Nucleus accumbens (tissue), 56 donors: Measurements from ENCODE around the gene B3GALNT1.
A peak's percentile ranks its signal among the peaks of the same experiment; 100 is the strongest.

Experiments
- DNase-seq, 56 donors: peaks; one replicate each; lab custom pipeline; 2025; lab: John Stamatoyannopoulos, UW

B3GALNT1 gene, protein sequence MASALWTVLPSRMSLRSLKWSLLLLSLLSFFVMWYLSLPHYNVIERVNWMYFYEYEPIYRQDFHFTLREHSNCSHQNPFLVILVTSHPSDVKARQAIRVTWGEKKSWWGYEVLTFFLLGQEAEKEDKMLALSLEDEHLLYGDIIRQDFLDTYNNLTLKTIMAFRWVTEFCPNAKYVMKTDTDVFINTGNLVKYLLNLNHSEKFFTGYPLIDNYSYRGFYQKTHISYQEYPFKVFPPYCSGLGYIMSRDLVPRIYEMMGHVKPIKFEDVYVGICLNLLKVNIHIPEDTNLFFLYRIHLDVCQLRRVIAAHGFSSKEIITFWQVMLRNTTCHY

GRCh38 chr3:161104561-161105551 lies at the start of gene B3GALNT1:
TSS of gene B3GALNT1 (minus strand) at chr3:161105349. CDS start at chr3:161086754, 18,595 bp downstream.
- DNase-seq: peak in 42 of 56 donors; percentile 7 to 78 (median 48)

DNA sequence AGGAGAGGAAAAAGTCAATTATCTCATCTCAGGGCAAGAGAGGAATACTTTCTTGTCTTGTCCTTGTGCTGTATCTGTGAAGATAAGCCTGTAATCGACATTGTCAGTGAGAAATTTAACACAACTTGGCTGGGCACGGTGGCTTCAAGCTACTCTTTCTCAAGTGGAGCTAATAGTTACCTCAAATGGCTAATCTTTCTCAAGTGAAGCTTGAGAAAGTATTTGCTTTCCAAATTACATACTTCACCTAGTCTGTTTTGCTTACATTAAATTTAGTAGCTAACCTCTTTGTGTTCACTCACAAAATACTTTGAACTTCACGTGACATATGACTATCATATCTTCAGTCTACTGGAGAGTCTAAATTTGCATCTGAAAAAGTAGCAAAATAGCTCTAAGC lies 48.3 kb upstream of the B3GALNT1 start:
- no peak for DNase-seq

- DNase-seq: no peak
Observed at GRCh38 chr3:161150001-161150525, 44.9 kb upstream of the B3GALNT1 start.

DNA sequence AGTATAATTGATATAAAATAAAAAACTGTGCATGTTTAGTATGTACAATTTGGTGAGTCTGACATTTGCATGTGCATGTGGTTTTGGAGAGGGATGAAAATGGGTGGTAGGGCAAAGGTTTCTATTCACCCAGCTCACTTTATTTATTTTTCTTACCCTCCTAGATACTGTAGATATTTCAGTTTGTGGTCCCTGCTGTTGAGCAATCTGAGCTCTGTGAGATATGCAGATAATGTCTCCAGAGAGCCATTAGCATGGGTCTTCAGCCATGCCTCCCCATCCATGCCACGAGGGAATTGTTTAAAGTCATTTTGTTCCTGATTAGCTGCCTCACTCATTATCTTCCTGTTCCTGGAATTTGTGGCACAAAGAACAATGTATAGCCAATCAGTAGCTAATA lies 44.4 kb upstream of the B3GALNT1 start:
- no peak for DNase-seq

GRCh38 chr3:161148832-161149475 lies 43.8 kb upstream of the B3GALNT1 start:
- no peak for DNase-seq

DNA sequence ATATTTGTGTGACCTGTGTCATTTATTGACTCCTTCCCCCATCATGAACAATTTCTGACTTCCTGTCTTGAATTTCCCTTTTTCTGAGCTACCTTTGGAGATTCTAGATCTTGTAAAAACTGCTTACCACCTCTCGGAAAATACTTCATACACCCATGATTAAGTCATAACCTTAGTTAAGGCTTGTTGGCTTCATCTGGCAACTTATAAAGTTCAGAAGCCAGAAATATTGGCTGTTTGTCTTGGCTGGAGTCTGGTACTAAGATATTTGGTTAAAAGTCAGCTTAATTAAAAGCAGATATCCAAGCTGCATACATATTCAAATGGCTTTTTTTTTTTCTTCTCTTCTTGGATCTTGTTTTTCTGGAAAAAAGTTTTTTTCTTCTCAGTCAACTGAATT lies 37.3 kb upstream of the B3GALNT1 start:
- no peak for DNase-seq

DNA sequence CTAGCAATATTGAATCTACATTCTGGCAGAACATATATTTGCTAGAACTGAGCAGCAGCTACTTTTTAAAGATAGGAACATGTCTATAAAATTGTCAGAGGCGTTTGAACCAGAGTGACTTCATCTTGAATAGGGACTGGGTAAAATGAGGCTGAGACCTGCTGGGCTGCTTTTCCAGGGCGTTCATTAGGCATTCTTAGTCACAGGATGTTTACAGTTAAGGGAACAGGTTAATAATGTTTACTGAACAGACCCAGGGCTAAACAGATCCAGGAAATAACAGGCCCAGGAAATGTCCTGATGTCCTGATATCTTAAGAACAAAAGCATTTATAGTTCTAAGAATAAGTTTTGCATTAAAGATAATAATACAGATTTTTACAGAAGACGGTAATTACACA lies 34.5 kb upstream of the B3GALNT1 start:
- no peak for DNase-seq

- no peak for DNase-seq
Observed at GRCh38 chr3:161137260-161137659, 32.1 kb upstream of the B3GALNT1 start.

DNA sequence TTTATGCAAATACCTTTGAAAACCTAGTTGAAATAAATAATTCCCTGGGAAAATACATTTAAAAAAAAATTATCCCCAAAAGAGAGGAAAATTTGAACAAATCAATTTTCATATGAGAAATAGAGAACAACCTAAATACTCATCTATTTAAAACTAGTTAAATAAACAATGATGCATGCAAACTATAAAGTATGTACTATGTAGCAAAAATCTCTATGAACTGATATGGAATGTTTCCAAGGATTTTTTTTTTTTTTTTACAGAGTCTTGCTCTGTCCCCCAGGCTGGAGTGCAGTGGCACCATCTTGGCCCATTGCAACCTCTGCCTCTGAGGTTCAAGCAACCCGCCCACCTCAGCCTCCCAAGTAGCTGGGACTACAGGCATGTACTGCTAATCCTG lies 27.2 kb upstream of the B3GALNT1 start:
- no peak for DNase-seq

GRCh38 chr3:161126495-161126894 lies 21.3 kb upstream of the B3GALNT1 start:
- no peak for DNase-seq

DNA sequence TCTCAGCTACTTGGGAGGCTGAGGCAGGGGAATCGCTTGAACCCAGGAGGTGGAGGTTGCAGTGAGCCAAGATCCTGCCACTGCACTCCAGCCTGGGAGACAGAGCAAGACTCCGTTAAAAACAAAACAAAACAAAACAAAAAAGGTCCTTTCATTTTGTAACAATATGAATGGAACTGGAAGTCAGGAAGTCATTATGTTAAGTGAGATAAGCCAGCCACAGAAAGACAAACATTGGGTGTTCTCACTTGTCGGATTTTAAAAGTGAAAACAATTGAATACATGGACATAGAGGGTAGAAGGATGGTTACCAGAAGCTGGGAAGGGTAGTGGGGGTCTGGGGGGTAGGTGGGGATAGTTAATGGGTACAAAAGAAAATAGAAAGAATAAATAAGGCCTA lies 12.5 kb upstream of the B3GALNT1 start:
- DNase-seq: no peak

DNA sequence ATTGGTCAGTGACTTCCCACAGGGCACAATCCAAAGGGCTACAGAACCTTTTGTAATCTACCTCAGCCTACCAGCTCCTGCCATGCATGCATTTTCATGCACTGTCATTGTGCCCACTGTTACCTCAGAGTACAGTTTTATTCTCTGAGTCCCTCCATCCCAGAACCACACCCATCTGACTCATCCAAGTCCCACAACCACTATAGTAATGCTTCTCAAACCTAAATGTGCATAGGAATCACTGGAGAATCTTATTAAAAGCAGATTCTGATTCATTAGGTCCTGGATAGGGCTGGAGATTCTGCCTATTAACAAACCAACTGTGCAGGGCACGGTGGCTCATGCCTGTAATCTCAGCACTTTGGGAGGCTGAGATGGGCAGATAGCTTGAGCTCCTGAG lies 3.7 kb upstream of the B3GALNT1 start:
- no peak for DNase-seq

DNA sequence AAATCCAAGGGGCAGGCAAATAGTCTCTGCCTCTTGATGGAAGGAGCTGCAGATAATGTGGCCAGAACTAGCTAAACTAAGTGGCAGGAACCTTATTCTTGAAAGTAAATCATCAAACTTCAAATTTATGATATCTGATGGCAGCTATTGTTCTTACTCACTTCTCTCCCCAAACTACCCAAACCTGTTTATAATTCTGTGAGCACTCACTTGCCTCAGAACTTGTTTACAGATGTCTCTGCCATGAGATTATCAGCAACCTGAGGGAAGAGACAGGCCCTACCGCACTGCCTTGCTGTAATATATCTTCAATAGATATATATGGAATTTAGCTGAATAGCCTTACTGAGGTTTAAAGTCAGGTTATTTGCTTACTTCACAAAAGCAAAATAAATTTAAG lies 2.2 kb upstream of the B3GALNT1 start:
- DNase-seq: no peak

- DNase-seq: no peak
Observed at GRCh38 chr3:161103776-161104385, 1.3 kb downstream of the B3GALNT1 start.

GRCh38 chr3:161101609-161102008 lies 3.5 kb downstream of the B3GALNT1 start:
- DNase-seq: no peak

- DNase-seq: no peak
Observed at GRCh38 chr3:161100994-161101393, 4.2 kb downstream of the B3GALNT1 start.

- DNase-seq: no peak
Observed at GRCh38 chr3:161096771-161097367, 8.3 kb downstream of the B3GALNT1 start.

GRCh38 chr3:161093895-161094294 lies 11.3 kb downstream of the B3GALNT1 start:
- DNase-seq: no peak

- DNase-seq: no peak
Observed at GRCh38 chr3:161084277-161084676, 20.9 kb downstream of the B3GALNT1 start.

DNA sequence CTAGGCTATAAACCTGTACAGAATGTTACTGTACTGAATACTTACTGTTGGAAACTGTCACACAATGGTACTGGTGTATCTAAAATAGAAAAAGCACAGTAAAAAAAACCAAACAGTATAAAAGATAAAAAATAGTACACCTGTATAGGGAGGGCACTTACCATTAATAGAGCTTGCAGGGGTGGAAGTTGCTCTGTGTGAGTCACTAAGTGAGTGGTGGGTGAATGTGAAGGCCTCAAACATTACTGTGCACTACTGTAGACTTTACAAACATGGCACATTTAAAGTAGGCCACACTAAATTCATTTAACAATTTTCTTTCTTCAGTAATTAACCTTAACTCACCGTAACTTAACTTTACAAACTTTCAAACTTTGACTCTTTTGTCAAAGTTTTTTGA lies 22.0 kb downstream of the B3GALNT1 start:
- DNase-seq: peak in 9 of 56 donors; percentile 1 to 66 (median 33)
